IPS-NIHi7 (cell line): Measurements from ENCODE around the gene CDA.
A peak's percentile ranks its signal among the peaks of the same experiment; 100 is the strongest.

ENCODE experiments used
- DNase-seq: peaks from one replicate; pipeline ENCODE4 v3.0.0; 2012; ENCODE audit warnings: mixed read lengths; ENCODE audit errors: extremely low spot score

The CDA gene

DNA sequence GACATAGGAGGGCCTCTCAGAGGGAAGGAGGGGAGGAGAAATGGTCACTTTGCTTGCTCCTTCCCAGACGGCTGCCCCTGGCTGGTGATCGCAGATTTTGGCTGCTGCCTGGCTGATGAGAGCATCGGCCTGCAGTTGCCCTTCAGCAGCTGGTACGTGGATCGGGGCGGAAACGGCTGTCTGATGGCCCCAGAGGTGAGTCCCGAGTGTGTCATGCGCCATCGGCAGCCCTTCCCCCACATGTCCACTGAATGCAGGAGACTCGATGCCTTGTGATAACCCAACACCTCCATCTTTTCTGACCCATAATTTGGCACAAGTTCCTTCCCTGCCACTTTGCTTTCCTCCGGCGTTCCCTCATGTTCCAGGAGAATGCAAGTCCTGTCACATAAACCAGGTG lies 59.5 kb downstream of the CDA start:
- DNase-seq, result no peak

DNA sequence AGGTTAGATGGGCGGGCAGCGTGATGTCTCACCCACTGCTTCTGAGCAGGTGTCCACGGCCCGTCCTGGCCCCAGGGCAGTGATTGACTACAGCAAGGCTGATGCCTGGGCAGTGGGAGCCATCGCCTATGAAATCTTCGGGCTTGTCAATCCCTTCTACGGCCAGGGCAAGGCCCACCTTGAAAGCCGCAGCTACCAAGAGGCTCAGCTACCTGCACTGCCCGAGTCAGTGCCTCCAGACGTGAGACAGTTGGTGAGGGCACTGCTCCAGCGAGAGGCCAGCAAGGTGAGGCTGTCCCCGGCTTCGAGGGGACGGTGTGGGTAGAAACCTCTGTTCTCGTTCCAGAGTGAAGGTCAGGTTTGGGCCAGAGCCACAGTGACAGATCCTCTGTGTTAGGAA lies 60.0 kb downstream of the CDA start:
- DNase-seq, result no peak

DNA sequence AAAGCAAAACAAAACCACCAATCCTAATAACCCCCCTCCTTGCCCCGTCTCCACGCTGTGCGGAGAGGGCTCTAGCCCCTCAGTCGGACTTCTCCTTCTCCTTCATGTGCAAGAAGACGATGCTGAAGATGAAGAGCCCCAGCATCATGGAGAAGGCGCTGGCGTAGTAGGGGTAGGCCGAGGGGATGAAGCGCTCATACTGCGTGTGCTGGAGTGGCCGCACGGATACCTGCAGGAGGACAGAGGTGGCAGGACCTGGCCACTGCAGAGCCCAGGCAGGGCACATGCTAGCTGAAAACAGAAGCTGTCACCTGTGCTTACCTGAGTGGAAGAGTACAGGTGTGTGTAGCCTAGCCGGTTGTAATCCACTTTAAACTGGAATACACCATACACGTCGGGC lies 63.4 kb downstream of the CDA start:
- no peak for DNase-seq

DNA sequence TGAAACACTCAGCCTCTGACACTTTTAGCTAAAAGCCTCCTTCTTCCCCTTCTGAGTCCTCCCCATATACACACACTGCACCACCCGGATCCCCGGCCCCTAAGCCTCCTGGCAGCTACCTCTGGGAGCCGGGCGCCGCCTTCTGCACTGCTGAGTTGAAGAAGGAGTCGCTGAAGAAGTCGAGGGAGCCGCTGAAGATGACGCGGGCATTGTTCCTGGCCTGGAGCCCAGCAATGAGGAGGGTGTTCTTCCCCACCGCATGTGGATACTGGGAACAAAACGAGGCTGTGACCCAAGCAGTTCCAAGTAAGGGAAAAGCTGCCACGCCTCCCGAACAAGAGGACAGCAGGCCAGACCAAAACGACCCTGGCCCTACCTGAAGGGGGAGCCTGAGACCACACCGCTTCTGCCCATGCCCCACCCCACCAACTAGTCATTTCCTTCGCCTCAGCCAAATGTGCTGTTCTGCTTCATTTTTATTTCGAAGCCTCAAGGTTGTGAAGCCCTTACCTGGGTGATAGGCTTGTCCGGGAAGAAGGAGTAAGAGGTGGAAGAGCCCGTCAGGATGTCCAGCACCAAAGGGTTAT lies 65.3 kb downstream of the CDA start:
- DNase-seq, result peak; percentile 67

DNA sequence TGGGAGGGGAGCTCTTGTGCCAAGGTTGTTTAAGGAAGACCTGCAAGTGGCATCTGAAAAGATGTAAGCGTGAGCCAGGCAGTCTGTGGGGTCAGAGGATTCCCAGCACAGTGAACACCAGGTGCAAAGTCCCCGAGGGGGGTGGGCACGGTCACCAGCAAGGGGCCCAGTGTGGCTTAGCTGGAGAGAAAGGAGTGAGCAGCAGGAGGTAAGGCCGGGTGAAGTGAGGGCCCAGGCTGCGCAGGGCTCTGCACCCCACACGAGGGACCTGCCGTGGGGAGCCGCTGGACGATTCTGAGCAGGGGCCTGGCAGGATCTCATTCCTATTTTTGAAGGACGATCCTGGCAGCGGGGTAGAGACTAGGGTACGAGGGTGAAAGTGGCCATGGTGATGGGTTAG lies 68.1 kb downstream of the CDA start:
- no peak for DNase-seq

DNA sequence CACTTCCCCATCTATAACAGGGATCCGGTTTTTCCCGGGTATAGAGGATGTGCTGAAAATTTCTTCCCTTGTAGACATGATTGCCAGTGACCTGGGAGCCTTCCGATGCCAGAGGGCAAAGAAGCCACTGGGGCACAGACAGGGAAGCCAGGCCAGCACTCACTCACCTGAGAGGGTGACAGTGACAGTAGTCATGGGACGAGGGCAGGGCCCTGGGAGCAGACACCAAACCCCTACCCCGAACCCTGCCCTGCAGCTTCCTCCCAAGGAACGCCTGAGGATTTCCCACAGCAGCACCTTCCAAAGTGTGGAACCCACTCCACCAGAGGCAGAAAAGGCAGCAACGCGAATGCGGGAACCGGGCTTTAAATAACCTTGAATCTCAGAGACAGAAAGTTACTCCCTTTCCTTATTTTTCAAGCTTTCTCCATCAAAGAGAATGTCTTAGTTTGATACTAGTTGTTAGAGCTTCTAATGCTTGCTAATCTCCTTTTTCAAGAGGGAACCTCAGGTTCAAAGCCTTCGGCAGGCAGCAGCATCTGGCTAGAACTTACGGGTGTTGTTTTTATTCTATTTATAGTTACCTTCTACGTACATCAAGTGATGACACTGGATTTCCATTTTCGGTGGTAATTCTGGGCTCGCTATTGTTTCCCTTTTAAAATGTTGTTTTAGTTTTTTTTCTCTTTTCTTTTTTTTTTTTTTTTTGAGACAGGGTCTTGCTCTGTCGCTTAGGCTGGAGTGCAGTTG lies 69.4 kb downstream of the CDA start:
- no peak for DNase-seq

DNA sequence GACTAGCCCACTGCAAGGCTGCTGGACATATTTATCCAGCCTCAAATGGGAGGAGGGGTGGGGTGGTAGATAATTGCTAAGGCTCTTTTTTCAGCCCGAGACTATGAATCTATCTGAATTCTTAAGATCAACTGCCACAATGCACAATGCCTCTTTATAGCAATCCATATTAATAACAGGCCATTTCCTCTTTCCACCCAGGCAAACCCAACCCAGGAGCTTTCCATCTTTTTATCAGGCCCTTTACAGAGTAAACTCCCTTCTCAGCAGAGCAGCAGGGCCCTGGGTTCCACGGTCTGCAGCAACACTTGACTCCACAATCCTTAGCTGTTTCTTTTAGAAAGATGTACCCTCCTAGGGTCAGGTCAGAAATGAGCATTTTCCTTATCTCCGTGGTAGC lies 71.5 kb downstream of the CDA start:
- DNase-seq, result no peak

DNA sequence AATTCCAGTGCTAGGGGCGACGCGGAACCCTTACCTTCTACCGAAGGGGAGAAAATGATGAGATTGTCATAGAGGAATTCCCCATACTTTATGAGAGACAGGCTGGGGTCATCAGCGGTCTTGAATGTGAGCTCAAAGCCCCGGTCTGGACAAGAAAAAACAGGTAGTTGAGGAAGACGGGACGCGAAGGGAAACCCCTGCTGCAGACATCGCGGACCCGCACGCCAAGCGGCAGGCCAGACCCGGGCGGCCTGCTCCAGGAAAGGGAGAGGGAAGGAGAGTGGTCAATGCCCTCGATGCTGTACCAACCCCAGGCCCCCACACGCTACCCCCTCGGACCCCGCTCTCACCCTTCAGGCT lies 71.9 kb downstream of the CDA start:
- DNase-seq, result no peak

DNA sequence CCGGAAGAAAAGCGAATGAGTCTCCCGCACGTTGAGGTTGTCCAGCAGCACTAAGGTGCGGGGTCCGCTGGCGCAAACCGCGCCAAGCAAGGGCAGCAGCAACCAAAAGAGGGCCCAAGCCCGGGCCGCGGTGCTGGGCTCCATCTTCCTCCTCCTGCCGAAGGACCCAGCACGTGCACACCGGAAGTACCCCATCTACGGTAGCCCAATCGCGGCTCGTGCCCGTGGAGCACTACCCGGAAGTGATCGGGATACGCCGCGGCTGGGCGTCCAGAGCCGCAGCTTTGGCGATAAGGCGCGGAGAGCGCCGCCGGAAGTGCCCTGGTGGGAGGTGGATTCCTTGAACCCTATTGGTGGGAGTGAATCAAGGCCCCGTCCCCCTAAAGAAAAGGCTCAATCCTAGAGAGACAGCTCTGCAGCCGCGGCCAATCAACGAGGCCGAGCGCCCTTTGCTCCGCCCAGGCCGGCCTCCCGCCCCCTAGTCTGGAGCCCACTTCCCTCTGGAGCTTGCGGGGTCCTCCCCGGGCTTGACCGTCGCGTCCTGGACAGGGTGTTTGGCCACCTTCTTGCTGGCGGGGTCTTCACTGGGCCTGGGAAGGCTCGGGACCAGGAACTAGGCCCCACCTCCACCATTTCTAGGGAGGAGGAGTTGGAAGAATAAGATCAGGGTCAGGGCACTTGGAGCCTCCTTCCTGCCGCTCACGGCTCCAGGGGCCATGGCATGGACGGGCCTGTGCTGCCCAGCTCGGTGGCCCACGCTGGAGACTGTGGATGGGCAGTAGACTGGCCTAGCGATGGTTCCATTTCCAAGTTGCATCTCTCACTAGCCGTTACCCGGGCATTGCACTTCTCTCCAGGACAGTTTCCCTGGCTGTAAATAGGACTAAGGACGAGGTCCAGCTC lies 72.6 kb downstream of the CDA start, which contains the start of gene DDOST:
DDOST (minus strand) TSS at position 163 of the 903 bp plus-strand sequence; CDS start at position 144, 19 bp downstream.
- DNase-seq, result peak; percentile 100

DNA sequence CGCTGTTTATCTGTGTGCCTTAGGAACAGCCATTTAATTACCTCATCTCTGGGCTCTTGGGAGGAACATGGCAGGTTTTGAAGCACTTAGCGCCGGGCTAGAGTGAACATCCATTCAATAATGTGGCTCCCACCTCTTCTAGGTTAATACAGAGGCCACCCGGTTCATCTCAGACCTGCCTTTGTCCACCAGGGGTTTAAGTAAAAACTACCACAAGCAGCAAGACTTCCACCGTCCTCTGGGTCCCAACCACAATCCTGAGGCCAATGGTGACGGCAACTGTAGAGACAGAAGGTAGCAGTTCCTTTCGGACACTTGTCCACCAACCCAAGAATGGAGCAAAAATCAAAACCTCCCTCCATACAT lies 73.2 kb downstream of the CDA start:
- no peak for DNase-seq

DNA sequence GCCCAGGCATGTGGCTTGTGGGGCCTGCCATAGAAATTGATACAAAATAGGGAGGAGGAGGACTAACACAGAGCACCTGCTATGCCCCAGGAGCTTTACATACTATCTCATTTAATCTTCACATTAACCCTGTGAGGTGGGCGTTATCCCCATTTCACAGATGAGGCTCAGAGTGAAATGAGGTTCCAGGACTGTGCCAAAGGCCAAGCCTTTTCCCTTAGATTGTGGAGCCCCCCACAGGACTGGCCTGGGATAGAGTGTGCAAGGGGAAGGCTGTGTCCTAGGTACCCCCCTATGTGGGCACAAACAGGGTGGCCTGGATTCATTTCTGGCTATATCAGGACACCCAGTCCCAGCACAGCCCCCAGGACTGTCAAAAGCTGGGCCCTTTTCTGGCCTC lies 74.5 kb downstream of the CDA start:
- no peak for DNase-seq

DNA sequence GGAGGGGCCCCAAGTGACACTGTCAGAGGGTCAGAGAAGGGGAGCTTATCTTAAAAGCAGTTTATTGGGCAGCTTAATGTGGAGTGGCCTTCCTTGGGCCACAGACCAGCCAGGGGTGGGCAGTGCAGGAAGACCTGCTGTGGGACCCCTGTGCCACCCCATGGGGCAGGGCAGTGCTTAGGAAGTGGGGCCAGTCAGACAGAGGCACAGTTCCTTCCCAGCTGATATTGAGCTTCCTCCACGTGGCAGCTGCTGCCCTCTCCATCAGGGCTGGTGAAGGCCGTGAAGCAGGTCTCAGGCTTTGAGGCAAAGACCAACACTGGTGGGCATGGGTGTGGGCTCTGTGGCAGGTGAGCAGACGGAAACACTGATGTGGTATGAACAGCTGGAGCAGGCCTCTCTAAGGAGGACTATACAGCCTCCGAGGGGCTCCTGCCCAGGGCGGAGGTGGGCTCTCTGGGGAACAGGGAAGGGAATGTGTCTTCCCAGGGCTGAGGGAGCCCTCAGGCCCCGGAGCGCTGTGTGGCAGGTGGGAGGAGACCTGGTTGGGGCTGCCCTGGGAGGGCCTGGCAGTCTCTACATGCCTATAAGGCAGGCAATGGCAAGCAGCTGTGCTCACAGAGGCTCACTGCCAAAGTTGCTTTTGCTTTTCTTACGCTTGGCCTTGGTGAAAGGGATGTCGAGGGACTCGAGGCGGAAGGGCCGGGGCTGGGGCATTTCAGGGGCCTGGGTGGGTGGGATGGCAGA lies 75.2 kb downstream of the CDA start:
- DNase-seq, result no peak

DNA sequence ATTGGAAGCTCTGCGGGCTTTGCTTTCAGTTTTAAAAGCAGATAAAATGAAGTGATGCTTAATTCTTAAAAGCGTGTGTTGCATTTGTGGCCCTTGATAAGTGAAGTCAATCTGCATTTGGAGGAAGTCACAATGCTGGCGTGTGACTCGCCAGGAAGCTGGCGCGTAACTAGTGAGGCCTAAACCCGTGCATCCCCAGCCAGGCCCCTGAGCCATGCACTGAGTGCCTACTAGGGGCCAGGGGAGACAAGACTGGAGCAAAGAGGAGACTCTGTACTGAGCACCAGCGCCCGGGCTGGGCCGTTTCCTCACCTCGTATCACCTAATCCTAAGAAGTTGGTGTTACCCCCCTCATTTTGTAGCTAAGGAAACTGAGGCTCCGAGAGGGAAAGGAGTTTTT lies 76.8 kb downstream of the CDA start:
- DNase-seq, result no peak

DNA sequence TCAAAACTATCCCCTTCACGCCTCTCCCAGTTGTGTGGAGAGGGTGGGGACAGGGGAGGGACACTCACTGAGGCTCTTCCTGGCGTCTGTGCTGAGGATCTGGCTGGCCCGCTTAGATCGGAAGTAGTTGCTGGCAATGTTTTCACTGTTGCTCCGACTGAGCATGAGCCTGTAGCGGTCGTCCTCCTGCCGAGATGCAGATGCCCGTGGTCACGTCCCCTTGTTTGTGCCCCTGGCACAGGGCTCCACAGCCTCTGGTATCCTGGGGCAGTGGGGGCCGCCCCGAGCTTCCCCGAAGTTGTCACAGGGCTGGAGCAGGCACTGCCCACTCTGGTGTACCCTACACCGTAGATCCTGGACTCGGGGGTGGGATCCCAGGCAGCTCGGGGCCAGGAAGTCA lies 77.2 kb downstream of the CDA start:
- DNase-seq, result no peak

DNA sequence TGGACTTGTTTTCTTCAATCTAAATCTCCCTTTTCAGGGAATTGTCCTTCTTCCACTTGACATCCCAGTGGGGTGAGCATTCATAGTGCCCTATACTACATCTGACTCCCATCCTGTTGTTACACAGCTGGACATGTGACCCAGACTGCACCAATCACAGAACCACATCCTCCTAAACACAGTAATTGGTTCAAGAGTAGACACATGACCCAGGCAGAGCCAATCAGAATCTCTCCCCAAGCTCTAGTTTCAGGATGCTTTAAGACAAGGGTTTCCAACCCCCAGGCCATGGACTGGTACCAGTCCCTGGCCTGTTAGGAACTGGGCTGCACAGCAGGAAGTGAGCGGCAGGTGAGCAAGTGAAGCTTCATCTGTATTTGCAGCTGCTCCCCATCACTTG lies 77.9 kb downstream of the CDA start:
- DNase-seq, result no peak
